ENCODE data around the gene TOR1AIP2.

Gene TOR1AIP2

DNA sequence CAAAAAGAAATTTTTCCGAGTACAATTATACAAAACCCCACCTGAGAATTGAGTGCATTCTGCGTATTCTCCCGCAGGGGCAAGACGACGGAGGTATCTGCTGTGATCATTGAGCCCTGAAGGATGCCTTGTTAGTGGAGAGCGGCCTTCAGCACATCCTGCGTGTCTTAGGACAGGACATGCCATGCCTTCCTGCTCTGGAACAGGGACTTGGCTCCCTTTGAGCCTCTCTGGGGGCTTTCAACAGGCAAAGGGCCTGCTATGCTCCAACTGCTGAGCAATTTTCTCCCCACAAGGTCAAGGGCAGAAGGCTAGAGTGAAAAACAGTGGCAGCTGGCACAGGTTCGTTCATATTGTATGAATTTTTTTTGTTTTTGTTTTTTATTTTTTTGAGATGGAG, 52.4 kb downstream of the TOR1AIP2 start:
- DNase-seq, result no peak

DNA sequence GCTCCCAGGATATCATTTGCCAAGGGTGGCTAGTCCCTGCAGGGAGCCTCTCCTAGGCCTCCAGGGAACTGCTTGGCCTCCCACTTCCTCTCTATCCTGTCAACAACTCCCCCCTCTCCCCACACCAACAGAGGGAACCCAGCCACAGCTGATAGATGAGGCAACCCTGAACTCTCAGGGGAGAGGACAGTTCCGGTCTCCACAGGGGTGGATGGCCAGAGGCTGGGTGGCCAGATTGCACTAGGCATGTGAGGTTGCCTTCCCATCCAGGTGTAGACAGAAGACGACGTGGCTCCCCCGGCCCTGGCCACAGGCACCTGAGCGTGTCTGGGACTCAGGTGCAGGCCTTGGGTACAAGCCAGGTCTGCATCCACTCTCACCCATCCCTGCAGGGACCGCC, 53.3 kb downstream of the TOR1AIP2 start:
- DNase-seq, result no peak

DNA sequence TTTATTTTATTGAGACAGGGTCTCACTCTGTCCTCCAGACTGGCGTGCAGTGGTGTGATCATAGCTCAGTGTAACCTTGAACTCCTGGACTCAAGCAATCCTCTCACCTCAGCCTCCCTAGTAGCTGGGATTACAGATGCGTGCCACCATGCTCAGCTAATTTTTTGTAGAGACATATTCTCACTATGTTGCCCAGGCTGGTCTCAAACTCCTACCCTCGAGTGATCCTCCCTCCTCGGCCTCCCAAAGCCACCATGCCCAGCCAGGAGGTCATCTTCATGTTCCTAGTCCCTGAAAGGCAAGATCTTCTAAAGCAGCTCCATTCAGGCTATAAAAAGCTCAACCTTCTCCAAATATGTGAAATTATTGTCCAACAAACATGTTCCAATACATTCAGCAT, 53.9 kb downstream of the TOR1AIP2 start:
- no peak for DNase-seq

DNA sequence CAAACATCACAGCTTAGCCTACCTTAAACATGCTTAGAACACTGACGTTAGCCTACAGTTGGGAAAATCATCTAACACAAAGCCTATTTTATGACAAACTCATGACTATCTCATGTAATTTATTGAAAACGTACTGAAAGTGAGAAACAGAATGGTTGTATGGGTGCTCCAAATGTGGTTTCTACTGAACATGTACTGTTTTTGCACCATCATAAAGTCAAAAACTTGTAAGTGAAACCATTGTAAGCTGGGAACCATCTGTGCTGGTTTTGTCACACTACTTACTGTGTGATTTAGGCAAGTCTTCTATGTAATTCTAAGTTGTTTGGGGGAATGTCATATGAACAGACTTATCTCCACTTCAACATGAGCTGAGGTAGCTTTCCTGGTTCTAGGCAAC, 55.5 kb downstream of the TOR1AIP2 start:
- no peak for DNase-seq

DNA sequence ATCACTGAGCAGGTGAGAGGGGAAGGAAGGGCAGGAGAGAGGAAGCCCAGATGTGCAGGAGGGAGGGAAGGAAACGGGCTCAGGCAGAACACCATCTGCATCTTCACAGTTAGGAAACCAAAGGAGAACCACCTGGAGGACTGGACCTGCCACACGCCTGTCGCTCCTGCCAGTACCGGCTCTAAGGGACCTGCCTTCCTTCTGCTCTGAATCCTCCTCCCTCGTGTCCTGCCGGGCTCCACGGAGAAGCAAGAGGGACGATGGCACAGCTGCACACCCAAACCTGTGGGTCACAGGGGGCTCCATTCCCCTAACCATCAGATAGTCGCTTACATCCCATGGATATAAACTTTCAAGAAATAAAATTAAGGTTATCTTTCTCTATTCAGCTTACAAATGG, 56.1 kb downstream of the TOR1AIP2 start:
- no peak for DNase-seq

DNA sequence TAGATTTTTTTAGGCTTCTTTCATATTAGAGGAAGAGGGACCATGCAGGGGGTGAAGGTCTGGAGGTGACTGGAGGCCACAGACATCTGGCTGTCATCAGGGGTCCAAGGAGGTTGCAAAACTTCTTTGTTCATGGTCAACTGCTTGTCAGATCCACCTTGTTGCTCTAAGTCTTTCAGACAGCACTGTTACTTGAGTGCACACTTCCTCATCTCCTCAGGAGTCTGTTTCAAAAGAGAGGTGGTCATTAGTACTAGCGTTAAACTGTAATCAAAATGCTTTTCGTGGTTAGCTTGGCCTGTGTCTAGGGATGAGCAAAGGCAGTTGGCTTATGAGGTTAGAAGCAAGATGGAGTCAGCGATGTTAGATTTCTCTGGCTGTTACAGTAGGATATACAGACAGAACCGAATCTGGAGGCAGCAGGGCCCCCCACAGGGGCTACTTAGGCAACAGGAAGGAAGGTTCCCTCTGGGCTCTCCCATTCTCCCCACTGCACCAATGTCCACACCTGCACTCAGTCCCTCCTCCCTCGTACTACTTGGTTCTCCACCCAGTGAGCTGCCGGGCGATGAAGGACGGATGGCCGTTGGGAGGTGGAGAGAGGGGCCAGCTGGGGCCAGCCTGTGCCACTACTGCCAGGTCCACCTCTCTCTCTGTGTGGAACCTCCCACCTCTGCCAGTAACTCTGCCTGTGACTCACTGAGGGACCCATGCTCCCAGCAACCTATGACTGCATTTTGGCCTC, 57.2 kb downstream of the TOR1AIP2 start:
- DNase-seq, result no peak

DNA sequence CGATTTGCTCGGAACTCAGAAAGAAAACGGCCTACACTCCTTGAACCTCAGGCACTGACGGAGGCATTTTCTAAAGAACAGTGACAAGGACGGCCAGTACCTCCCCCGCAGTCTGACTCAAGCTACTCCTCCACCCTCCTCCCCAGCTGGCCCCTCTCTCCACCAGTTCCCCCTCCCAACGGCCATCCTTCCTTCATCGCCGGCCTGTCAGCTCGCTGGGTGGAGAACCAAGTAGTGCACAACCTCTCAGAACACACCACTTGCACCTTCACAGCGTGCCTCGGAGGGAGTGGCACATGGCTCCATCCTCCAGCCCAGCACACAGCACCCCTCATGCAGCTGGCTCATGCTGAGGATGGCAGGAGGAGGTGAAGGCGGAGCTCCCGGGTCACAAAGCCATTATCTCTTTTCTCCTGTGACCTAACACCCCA, 58.8 kb downstream of the TOR1AIP2 start:
- DNase-seq, result no peak

DNA sequence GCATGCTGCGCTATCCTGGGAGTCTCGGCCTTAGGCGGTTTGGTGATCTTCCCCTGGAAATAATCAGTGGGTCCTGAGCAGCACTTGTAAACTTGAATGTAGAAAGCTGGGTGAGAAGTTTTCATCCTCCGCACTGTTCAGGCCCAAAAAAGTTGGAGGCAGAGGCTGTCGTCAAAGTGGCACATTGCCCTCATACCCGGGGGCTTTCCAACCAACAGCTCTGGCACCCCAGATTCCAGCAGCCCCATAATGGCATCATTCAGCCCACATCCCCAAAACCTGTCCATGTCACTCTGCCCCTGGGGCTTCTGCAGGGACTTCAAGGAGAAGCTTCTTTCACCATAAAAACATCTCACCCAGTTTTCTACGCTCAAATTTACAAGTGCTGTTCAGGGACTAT, 59.3 kb downstream of the TOR1AIP2 start:
- no peak for DNase-seq

DNA sequence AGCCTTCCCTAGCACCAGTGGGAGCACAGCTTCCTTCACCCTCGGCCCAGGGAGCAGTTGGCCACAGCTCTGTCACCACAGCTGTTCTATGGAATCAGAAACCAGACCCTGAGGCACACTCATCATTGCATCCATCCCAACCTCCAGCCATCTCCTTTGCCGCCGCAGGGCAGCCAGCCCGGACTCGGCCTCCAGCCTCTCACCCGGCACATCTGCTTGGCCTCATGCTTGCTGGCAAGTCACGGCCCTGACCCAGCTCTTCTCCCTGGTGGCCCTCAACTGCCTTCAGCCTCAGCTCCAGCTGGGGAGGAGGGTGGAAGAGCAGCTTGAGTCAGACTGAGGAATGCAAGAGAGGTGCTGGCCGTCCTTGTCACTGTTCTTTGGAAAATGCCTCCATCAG, 59.8 kb downstream of the TOR1AIP2 start:
- no peak for DNase-seq

DNA sequence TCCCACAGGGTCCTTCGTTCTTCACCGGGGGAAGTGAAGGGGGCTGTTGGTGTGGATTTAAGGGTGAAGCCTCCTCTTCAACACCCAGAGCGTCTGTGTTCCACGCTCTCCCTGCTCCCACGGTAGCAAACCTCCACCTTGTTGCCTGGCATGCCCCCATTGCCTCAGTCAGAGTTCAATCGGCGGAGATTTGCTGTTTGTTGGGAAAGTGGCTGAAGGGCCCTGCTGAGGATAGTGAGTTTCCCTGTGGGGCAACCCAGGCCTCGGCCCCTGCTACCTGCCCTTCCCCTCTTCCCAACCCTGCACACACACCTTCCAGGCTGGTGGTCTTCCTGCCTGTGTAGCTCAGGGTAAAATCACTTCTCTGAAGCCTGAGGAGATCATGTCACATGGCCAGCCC, 60.5 kb downstream of the TOR1AIP2 start:
- no peak for DNase-seq

DNA sequence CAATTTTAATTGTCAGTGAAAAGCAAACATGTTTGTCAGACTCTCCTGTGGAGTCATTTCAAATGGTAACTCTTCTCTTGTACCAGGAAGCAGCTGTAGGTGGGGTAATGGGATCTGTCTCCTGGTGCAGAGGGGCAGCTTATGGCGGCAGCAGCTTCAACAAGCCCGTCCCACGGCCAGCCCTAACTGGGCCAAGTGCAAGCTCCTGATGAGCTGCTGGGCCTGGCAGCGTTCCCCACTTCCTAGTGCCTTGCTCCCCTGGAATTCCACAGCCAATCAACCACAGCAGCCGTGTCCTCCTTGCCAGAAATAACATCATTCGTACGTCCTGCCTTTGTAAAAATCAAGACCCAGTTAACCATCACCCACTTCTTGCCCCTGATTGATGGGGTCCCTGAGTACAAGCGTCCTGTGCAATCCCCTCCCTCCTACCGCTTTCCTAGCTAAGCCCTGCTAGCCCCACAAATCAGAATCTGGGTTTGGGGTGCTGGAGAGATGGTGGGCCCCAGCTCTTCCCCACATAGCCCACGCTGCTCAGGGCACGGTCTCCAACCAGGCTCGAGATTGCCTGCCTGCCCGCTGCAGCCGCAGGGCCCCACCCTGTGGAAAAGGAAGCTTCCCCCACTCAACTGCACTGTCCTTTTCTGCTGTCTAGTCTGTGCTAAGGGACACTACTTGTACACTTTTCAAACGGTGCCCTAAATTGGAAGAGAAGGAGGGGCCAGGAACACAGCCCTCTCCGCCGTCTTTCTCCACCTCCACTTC, 61.2 kb downstream of the TOR1AIP2 start:
- no peak for DNase-seq

DNA sequence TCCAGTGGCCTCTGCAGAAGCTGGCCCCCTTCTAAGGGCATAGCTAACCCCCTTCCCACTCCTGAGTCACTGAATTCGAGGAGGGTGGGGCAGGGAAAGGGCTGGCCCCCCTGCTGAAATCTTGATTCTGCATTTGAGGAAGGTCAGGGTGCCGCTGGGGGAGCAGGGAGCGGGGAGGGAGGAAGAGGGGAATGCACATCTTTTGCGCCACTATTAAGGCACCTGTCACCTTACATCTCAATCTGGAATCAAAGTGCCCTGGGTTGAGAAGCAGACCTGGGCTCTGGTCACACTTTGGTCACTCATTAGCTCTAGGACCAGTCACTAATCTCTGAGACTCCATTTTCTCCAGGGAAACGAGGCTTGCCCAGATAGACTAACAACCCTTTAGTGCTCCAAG, 62.0 kb downstream of the TOR1AIP2 start:
- DNase-seq, result no peak

DNA sequence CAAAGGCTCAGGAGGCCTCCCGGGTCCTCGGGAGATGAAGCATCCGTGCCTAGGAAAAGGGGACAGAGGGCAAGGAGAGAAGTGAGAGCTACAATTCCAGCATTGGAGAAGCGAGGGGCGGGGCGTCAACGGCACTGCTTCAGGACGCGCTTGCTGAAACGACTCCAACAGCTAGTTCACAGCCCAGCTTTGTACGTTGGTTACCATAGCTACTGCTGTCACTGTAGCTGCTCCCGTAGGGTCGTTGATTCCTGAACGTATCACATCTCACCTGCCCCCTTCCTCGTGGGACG, 63.1 kb downstream of the TOR1AIP2 start:
- no peak for DNase-seq

DNA sequence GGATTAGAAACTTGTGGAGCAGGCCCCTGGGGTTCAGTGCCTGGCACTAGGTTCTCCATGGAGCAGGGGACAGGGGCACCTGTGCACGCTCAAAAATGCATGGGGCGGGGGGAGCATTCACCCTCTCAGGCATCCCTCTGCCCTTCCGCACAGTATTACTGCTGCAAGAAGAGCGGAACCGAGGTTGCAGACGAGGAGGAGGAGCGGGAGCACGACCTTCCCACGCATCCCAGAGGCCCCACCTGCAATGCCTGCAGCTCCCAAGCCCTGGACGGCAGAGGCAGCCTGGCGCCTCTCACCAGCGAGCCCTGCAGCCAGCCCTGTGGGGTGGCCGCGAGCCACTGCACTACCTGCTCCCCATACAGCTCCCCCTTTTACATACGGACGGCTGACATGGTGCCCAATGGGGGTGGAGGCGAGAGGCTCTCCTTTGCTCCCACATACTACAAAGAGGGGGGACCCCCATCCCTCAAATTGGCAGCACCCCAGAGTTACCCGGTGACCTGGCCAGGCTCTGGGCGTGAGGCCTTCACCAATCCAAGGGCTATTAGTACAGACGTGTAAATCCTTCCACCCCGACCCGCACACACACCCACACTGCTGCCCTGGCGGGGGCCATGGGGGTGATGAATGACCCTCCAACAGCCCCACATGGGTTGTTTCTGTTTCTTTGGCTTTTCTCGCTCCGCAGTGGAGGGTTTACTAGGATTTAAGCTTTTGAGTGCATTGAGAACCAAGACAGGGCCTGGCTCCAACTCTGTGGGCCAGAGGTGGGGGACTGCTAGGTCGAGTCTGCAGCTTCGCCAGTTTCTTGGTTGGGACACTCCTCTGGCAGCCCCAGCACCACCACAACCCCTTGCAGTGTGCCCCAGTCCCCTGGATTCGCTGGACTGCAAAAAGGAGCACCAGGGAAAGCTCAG, 63.7 kb downstream of the TOR1AIP2 start:
- no peak for DNase-seq

DNA sequence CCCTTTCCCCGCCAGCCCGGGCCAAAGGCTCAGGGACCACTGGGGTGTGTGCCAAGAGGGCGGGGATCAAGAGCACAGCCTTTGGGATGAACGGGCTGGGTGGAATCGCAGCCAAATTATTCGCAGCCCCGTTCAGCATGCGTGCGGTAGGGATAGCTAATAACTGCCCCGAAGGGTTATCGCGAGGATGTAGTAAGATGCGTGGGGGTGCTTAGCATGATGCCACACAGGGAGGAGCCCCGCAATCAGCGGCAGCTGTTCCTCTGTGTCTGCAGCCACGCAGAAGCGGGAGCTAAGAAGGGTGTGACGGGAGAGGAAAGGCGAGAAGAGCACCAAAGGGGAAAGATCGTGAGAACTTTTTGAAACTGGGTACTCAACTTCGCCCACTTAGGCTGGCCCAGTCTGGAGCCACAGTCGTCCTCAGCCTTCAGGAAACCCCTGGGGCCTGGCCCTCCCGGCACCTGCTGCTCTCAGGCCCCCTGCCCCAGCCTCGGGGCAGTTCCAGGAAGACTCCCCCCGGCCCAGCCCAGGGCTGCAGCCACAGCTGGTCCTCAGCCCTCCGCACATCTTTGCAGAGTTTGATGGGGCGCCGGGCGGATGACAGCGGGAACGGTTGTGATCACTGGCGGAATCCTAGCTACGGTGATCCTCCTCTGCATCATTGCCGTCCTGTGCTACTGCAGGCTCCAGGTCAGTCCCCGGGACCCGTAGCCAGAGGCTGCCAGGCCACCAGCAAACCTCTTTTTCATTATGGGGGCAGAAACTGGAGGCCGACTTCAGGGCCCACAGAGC, 64.9 kb downstream of the TOR1AIP2 start:
- no peak for DNase-seq

DNA sequence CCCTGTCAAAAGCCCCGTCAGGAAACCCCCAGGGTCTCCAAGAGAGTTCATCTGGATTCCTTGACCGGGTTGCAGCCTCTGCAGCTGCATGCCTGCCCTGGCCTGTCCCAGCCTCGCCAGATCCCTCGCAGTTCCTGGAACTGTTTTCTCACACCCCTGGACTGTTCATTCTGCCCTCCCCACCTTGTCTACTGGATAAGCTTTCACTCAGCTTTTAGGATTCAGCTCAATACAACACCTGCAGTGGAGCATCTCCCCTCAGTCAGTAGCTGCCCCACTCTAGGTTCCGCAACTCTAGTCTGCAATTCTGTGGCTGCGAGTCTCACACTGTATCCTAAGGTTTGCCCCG, 67.3 kb downstream of the TOR1AIP2 start:
- DNase-seq, result no peak

DNA sequence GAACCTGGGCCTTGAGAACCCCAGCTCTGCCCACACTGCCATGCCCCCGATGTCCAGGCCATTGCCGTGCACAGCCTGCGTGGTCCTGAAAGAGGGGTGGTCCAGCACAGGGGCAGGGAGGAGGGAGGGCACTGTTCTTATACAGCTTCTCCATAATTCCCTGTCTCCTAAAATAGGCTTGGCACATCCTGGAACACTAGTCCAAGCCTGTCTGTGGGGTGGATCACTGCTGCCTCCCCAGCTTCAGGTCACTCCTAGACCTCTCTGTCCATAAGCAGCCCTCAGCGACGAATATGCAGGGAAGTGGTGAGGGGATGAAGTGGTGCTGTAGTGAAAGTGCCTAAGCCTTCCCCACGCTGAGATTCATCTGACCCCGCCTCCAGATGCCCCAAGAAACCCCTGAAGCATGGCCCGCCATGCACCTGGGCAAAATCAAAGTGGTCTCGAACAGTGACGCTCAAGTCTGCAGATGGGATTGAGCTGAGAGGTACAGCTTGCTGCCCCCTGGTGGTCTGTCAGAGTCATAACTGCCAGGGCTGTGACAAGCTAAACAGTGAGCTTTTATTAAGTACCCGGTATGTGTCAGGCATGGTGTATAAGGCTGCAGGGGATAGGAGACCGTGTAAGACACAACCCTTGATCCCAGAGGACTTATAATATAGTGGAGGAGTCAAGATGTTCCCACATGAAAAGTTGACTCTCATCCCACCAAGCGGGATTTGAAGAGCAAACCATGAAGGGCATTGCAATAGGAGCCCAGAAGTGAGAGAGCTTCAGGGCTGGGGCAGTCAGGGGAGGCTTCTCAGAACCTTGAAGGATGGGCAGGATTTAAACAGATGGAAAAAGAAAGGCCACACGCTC, 67.9 kb downstream of the TOR1AIP2 start:
- DNase-seq, result peak; percentile 50

DNA sequence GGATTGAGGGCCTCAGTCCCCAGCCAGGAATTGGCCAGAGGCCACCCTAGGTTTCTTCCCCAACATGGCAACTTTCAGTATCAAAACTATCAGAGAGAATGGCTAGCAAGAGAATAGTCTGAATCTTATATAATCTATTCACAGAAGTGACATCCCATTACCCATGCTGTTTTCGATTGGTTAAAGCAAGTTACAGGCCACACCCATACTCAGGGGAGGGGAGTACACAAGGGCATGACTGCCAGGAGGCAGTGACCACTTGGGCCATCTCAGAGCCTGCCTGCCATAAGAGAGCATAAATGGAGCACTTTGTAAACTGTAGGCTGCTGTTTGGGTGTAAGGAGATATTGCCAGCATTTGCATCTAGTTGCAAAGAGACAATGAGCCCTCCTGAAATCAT, 69.1 kb downstream of the TOR1AIP2 start:
- no peak for DNase-seq

DNA sequence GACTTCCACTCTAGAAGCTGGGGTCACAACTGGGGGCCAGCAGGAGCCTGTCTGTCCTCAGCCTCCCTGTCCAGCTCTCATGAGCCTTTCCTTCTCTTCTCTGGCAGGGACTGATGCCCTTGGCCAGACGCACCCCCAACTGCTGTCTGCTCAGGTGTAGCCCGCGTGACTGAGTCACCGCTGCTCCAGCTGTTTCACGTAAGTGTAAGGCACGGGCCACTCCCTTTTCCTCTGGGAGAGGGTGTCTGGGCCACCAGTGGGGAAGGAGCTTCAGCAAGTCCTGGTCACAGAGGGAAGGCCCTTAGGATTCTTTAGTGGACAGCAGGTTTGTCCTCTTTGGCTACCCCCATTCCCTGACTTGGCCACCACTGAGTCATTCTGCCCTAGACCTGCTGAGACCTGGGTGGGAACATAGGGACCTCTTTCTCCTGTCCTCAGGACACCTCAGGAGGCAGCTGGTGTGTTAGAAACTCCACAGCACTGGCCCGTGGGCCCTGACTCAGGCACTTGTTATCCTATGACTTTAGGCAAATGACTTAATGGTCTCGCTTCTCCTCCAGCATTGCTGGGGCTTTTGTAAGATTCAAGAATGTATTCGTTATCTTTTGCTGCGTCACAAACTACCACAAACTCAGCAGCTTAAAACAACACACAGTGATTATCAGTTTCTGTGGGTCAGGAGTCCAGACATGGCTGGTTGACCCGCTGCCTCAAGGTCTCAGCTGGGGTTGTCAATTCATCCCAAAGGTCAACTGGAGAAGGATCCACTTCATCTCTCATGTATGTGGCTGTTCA, 69.7 kb downstream of the TOR1AIP2 start:
- DNase-seq, result no peak

DNA sequence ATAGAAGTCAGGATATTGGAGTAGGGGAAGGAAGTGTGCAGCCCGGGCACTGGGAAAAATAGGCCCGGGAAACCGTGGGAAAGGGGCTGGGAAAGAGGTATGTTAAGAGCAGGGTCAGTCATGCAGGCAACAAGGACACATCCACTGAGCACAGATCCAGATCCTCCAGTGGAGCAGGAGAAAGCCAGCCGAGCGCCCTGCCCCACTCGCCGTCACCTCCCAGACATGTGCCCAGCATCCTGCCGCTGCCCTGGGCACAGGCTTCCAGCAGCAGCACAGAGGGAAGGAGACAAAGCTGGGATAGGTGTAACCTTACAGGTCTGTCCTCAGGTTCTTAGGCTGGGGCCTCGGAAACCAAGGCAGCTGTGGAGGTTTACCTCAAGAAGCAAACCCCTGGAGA, 70.3 kb downstream of the TOR1AIP2 start:
- DNase-seq, result no peak

DNA sequence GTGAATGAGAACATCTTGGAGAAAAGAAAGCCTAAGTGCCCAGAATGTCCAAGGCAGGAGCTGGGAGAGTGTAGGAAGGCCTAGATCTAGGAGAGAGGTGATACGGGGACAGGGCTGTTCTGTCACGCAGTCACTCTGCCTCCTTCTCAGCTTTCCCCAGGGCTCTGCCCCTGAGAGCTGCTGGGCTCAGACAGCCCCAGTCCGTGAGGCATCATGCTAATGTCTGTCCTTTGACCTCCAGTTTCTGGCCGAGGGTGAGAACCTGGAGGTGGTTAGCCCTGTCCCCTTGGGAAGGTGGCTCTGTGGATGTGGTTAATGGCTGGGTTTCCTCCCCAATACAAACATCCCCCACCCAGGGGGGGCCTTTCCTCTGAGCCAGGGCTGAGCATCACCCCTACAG, 71.3 kb downstream of the TOR1AIP2 start:
- no peak for DNase-seq
